A673 (cell line): ENCODE results near the gene CDC42BPB.

Source experiments
- EZH2 ChIP-seq: fragments of 200-600 bp; sonication (generic); IDR thresholded peaks from 2 replicates; pipeline ENCODE4 v1.6.1; 2017; ENCODE audit warnings: borderline replicate concordance, low read depth, mild to moderate bottlenecking, mixed read lengths, antibody characterized with exemption, low read length; ENCODE audit not compliant: poor library complexity, severe bottlenecking
- TF ChIP-seq, protein P1 (sequence below): fragments of 300-800, 200-600 bp; sonication (generic); conservative IDR thresholded peaks from 2 replicates; pipeline ENCODE4 v1.5.1; 2017; ENCODE audit warnings: low read depth, mild to moderate bottlenecking, antibody characterized with exemption, low read length, moderate library complexity, mixed read lengths

DNA sequence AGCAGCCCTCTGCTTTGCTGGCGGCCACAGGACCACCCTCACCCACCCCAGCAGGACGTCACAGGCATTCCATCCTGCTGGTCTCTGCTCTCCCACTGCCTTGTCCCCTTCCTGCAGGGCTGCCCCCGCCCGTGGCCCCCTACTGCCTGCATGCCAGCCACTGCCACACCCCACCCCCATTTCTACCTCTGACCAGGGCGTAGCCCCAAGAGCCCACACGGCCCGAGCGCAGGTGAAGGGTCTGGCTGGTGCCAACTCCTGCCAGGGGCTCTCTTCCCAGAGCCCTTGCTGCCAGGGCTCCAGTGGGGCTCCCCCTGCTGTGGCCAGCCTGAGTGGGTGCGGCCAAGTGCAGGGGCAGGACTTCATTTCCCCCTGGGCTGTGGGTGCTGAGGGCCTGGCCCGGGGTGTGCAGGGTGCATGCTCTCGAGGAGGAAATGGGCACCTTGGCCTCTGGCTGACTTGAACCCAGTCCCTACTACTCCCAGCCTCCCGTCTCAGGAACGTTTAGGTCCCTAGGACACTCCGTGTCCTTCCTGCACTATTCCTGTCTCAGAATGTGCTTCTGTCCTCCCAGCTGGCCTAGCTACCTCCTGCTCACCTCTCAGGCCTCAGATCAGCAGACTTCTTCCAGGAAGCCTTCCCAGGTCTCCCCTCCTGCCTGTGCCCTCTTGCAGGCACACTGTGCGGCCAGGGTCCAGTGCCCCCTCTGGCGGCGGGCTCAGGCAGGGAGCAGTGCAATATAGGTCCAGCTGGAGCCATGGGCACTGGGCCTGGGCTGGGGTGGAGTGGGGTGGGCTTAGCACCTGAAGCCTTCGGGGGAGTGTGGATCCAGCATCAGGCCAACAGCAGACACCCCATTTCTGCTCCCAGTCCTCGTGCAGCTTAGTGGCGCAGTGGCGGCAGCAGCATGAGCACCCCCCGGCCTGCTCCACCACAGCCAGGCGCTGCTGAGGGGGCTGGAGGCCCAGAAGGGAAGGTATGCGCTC, 28.1 kb upstream of the CDC42BPB start:
- TF ChIP-seq, protein P1, sequence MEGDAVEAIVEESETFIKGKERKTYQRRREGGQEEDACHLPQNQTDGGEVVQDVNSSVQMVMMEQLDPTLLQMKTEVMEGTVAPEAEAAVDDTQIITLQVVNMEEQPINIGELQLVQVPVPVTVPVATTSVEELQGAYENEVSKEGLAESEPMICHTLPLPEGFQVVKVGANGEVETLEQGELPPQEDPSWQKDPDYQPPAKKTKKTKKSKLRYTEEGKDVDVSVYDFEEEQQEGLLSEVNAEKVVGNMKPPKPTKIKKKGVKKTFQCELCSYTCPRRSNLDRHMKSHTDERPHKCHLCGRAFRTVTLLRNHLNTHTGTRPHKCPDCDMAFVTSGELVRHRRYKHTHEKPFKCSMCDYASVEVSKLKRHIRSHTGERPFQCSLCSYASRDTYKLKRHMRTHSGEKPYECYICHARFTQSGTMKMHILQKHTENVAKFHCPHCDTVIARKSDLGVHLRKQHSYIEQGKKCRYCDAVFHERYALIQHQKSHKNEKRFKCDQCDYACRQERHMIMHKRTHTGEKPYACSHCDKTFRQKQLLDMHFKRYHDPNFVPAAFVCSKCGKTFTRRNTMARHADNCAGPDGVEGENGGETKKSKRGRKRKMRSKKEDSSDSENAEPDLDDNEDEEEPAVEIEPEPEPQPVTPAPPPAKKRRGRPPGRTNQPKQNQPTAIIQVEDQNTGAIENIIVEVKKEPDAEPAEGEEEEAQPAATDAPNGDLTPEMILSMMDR = no peak; the same call in 1 of the 2 replicates
- TF ChIP-seq EZH2 = no peak
